Neural crest cell (in vitro differentiated cells): ENCODE data around the gene PSMC1. TPM values are rescaled to one million over a fixed set of nuclear protein-coding genes. Genes with fewer than 3 reads are reported as not detected.

Experiments
- DNase-seq: peaks from one replicate; pipeline ENCODE4 v3.0.0; 2021; ENCODE audit warnings: low read depth, mixed read lengths, low spot score
- H3K27ac Mint-ChIP-seq: one replicate; pipeline ENCODE4 v1.8.0; 2021; ENCODE audit warnings: mild to moderate bottlenecking, mixed read lengths; ENCODE audit not compliant: unreplicated experiment
- H3K27me3 Mint-ChIP-seq: 2 replicates; pipeline ENCODE4 v1.8.0; 2021; ENCODE audit warnings: low read depth, mild to moderate bottlenecking, mixed read lengths
- H3K36me3 Mint-ChIP-seq: 2 replicates; pipeline ENCODE4 v1.8.0; 2021; ENCODE audit warnings: low read depth, mild to moderate bottlenecking, mixed read lengths
- H3K4me1 Mint-ChIP-seq: 2 replicates; pipeline ENCODE4 v1.8.0; 2021; ENCODE audit warnings: mixed read lengths
- H3K4me3 Mint-ChIP-seq: one replicate; pipeline ENCODE4 v1.8.0; 2021; ENCODE audit warnings: mild to moderate bottlenecking, mixed read lengths
- H3K9me3 Mint-ChIP-seq: 2 replicates; pipeline ENCODE4 v1.8.0; 2021; ENCODE audit warnings: mixed read lengths
- total RNA-seq: library from RNA; stranded (reverse); gene quantifications from 2 replicates; pipeline ENCODE4 v1.2.1, GENCODE V29; 2021
- TF ChIP-seq, protein P1 (sequence below): fragments of 200-600 bp; sonication (generic); conservative IDR thresholded peaks from 2 replicates; pipeline ENCODE4 v1.5.0; 2021; ENCODE audit warnings: antibody characterized with exemption, mild to moderate bottlenecking

Gene PSMC1
- total RNA-seq, 1 donor from 2014 or later: 114 TPM

DNA sequence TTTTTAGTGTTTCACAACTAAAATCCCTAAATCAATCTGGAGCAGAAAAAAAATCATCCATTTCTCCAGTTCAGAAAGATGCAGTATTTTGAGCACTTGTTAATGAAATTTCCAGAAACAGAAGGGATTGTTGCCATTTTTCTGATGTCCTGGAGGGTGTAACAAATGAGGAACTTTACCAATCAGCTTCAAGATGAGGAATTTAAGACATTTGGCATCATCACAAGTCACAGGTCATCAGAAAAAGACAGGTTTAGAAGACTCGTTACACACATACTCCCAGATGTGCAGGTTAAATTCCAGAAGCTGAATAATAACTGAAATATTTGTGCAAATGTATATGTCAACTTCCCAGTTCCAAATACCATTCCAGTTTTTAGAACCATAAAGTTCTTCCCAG is 482 bp upstream of the PSMC1 start:
- DNase-seq: no peak
- H3K36me3 Mint-ChIP-seq: peaks cover 9% of the 10 kb centered on the region
- no peaks in the 10 kb centered on the region for H3K9me3 Mint-ChIP-seq
- H3K27ac Mint-ChIP-seq: no peak overlapping the region
- TF ChIP-seq, protein P1, sequence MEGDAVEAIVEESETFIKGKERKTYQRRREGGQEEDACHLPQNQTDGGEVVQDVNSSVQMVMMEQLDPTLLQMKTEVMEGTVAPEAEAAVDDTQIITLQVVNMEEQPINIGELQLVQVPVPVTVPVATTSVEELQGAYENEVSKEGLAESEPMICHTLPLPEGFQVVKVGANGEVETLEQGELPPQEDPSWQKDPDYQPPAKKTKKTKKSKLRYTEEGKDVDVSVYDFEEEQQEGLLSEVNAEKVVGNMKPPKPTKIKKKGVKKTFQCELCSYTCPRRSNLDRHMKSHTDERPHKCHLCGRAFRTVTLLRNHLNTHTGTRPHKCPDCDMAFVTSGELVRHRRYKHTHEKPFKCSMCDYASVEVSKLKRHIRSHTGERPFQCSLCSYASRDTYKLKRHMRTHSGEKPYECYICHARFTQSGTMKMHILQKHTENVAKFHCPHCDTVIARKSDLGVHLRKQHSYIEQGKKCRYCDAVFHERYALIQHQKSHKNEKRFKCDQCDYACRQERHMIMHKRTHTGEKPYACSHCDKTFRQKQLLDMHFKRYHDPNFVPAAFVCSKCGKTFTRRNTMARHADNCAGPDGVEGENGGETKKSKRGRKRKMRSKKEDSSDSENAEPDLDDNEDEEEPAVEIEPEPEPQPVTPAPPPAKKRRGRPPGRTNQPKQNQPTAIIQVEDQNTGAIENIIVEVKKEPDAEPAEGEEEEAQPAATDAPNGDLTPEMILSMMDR: no peak
- peaks cover 29% of the 10 kb centered on the region for H3K4me1 Mint-ChIP-seq
- peaks cover 36% of the 10 kb centered on the region for H3K27me3 Mint-ChIP-seq
- peak overlapping the region; percentile 95 for H3K4me3 Mint-ChIP-seq

DNA sequence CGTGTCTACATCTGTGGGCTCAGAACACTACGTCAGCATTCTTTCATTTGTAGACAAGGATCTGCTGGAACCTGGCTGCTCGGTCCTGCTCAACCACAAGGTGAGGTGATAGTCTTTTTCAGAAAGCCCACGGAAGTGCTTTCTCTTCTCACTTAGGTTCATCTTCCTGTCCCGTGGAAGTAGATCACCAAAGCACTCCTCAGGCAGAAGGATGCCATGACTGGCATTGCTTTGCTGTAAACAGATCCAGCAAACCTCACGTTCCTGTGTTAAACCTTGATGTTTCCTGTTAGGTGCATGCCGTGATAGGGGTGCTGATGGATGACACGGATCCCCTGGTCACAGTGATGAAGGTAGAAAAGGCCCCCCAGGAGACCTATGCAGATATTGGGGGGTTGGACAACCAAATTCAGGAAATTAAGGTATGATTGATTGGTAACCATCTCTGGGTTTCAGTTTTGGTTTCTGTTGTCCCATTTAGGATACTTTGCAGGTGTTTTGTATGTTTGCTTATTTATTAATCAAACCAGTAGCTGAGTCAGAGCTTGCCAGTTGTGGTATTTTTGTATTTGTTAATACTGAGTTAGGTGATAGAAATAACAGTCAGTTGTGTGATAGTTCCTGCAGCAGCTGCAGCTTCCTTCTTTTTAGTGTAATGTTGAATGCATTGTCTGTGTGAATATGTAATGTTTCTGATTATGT is 7.5 kb downstream of the PSMC1 start:
- Mint-ChIP-seq H3K27ac (no peak overlapping the region), H3K4me3 (no peak overlapping the region), H3K36me3 (peaks cover 19% of the 10 kb centered on the region), H3K27me3 (no peaks in the 10 kb centered on the region), H3K9me3 (no peaks in the 10 kb centered on the region), H3K4me1 (no peaks in the 10 kb centered on the region)
- TF ChIP-seq, protein P1: no peak
- no peak for DNase-seq

DNA sequence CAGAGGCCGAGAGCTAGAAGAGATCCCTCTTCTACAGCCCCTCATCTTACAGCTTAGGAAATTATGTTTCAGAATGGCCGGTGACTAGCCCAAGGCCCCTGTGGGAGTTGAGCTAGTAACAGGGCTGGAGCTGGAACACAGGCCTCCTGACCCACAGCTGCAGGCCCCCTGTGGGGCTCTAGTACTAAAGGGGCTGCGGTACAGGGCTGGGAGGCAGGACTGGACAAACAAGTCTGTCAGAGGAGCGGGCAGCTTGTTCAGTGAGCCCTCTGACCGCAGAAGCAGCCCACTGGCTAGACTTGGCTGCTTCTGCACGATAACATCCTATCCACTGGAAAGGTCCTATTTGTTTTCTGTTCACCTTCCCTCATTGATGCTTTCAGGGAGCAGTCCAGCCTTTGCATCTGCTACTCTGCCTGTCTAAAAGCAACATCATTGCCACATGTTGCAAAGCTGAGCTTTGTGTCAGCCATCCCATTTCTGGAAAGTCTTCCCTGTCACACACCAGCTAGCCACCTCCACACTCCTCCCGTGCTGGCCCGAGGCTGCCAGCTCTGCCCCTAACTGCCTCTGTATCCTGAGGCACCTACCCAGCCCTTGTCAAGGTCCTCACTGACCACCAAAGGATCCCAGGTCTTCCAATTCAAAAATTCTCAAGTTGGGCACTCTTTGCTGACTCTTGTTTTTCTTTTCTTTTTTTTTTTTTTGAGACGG is 10.2 kb downstream of the PSMC1 start:
- H3K36me3 Mint-ChIP-seq: peaks cover 16% of the 10 kb centered on the region
- H3K4me3 Mint-ChIP-seq: peak overlapping the region; percentile 17
- TF ChIP-seq, protein P1: no peak
- no peaks in the 10 kb centered on the region for H3K9me3 Mint-ChIP-seq
- no peaks in the 10 kb centered on the region for H3K27me3 Mint-ChIP-seq
- no peak overlapping the region for H3K27ac Mint-ChIP-seq
- no peak for DNase-seq
- no peaks in the 10 kb centered on the region for H3K4me1 Mint-ChIP-seq

DNA sequence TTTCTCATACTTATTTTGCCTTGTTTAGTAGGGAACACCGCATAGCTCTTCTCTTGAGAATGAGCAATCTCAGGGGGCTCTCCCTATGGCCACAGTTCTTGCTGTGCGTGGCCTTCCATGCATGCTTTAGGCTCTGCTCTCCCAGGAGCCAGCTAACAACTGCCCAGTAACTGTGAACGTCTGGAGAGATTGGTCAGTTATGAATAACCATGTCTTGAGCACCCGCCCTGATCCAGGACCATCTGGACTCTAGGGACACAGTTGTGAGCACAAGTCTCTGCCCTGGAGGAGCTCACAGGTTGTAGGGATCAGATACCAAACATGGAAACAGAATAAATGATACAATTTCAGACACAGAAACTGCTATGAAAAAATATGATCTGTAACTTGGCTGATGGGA is 12.1 kb downstream of the PSMC1 start:
- Mint-ChIP-seq H3K27me3 (no peaks in the 10 kb centered on the region), H3K36me3 (peaks cover 18% of the 10 kb centered on the region), H3K4me3 (no peak overlapping the region), H3K9me3 (no peaks in the 10 kb centered on the region), H3K27ac (no peak overlapping the region), H3K4me1 (no peaks in the 10 kb centered on the region)
- no peak for DNase-seq
- TF ChIP-seq, protein P1: no peak

DNA sequence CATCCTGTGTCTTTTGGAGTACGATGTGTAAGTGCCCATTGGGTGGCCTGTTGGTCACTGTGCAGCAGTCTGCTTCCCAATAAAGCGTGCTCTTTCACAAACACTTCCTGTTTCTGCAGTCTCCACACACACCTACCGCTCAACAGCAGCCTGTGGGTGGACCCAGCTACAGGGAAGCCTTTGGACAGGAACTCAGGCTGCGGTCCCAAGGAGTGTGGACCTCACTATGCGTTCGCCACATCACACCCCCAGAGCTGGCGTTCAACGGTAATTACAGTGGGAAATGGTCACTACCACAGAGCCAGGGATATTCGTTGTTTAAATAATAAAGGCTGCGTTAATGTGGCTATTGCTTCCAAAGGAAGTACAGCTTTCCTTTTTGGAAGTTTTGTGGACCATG is 16.2 kb downstream of the PSMC1 start:
- H3K27ac Mint-ChIP-seq: no peak overlapping the region
- H3K36me3 Mint-ChIP-seq: peaks cover 11% of the 10 kb centered on the region
- no peaks in the 10 kb centered on the region for H3K27me3 Mint-ChIP-seq
- H3K9me3 Mint-ChIP-seq: no peaks in the 10 kb centered on the region
- no peak overlapping the region for H3K4me3 Mint-ChIP-seq
- H3K4me1 Mint-ChIP-seq: no peaks in the 10 kb centered on the region
- DNase-seq: no peak
- TF ChIP-seq, protein P1: no peak
